Measurements from ENCODE around the gene TATDN2.

The TATDN2 gene

DNA sequence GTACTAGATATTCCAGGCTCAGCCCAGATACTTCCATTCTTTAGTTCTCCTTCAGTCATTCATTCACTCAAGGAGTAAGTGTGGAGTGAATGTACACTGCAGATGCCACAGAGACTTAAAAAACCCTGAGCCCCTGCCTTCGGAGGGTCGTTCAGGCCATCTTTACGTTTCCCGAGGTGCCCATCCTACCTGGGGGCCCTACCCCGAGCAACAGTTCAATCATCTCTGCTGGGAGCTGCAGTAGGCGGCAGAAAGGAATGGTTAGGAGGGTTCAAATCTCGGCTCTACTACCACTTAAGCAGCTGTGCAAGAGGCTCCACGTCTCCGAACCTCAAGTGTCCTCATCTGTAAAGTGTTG lies 72.0 kb downstream of the TATDN2 start:
- no peak for DNase-seq

DNA sequence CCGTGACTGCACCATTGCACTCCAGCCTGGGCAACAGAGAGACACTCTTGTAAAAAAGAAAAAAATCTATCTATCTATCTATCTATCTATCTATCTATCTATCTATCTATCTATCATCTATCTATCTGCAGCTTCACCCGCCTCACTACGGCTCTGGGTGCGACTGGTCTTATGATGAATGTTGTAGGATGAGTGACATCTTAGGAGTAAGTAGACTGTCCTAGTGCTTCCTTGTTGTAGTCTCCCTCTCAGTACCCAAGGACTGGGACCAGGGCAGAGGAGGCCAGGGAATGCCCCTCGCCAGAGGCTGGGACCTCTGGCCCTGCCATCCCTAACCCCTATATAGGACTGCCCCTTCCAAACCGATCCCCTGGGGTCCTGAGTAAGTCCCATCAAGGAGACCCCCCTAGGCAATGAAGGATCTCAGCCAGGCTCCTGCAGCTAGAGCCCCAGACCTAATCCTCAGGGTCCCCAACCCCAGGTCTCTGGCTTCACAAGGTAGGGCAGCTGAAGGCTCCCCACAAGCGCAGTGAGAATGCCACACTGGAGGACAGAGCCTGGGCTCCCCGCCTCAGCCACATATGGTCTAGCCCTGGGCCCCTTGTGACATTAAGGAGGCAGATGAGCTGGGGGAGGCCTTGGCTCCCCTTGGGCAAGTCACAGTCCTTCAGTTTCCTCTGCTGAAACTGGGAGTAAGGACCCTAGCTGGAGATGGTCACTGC lies 73.5 kb downstream of the TATDN2 start:
- DNase-seq, result no peak

DNA sequence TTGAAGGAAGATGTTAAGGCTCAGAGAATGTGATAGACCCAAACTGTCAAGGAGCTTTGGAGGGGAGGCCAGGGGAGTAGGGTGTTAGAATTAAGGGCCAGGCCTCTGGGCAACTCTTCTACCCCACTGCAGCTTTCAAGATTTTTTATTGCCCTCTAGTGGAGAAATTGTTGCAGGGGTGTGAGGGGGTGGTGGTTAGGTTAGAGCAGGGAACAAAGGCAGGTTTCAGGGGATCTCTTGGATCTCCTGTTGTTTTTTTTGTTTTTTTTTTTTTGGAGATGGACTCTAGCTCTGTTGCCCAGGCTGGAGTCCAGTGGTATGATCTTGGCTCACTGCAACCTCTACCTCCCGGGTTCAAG lies 74.1 kb downstream of the TATDN2 start:
- no peak for DNase-seq

DNA sequence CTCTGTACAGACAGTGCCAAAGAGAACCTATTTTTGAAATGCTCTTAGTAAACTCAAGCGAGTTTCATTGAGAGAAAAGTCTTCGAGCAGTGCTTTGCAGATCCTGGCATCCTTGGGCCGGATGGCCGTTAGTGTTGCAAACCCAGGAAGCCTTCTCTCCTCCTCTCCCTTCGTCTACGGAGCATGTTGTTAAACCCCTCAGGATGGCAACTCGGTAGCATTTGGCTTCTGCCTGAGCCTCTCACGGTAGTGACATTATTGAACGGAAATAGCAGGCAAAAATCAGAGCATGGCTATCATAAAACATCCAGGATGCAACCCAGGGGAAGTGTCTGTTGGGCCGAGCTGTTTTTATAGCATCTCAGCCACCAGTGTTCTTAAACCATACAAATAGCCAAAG lies 79.3 kb downstream of the TATDN2 start:
- no peak for DNase-seq

DNA sequence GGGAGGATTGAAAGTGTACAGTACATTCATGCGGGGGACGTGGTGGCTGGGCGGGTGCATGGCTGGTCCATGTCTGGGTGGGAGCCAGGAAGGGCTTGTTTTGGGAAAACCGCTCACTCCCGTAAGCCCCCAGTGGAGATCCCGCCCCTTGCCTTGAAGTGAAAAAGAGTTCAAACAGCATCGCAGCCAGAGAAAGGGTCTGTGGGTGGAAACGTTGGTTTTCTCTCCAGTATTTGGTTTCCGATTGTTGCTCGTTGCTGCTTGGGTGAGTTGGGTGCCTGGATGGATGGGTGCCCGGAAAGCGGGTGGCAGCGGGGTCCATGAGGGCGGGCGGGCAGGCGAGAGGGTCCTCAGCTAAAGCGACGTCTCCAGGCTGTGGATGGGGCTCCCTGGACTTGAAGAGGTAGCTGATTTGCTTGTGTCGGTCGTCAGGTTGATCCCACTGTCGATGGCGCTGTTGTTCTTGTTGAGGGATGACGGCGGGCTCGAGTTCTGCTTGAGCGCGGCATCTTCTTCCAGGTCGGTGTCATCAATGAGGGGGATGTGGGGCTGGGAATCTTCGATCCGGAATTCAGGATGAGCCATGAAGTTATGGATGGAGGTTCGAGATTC lies 80.3 kb downstream of the TATDN2 start:
- no peak for DNase-seq

DNA sequence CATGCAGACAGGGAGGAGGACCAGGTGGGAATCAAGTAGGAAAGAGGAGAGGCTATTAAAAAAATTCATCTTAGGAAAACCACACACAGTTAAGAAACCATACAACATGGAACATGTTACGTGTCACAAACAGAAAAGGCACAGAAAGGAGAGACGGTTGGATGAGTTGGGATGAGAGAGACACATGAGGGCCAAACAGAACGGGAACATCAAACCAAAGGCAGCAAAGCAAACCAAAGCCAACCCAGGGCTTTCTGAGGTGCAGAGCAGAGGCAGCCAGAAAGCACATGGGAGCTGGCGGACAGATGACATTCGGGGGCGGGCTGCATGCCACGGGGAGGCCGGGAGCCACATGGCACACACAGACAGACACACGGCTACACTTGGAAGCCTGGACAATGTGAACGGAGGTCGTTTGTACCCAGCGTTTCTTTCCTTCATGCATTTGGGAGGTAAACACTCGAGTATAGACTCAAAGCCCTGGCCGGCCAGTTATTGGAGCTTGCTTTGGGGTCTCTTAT lies 81.3 kb downstream of the TATDN2 start:
- DNase-seq, result no peak

DNA sequence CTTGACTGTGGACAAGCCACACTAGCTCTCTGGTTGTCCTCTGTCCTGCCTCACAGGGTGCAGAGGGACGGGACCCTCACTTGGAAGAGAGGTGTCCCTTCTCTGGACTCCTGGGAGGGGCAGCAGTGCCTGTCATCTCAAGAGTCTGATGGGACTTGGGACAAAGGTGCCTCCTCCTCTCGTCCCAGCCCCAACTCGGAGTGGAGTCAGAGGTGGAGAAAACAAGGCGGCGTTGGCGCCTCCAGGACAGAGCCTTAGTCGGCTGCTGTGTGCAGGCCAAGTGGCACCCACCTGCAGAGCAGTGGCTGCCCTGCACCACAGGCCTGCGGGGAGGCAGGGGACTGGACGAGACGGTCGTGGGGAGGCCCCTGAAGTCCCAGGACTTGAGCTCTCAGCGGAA lies 82.1 kb downstream of the TATDN2 start:
- no peak for DNase-seq
